Uterine smooth muscle cell (primary cell): ENCODE data around the gene CST1. TPM values are rescaled to one million over a fixed set of nuclear protein-coding genes. Genes with fewer than 3 reads are reported as not detected.

Source experiments
- total RNA-seq: library from RNA; depleted of rRNA; stranded (reverse); fragments of >200 nt; gene quantifications from 2 replicates; pipeline ENCODE4 v1.2.3, GENCODE V29; 2014

Gene CST1
- total RNA-seq = 0.22 and 6.9 TPM in 2 replicates

GRCh38 chr20:23750786-23751185 lies at the start of gene CST1:
Gene CST1 (minus strand): TSS chr20:23750935. CDS start chr20:23750866, 69 bp downstream.

Other genes starting within 250 kb of the CST1 start
- gene CST9L, start 182.5 kb downstream of the CST1 start, total RNA-seq = 0.11 TPM in 1 of 2 replicates, not detected in the other
- gene CST9, start 145.0 kb downstream of the CST1 start, total RNA-seq = not detected in 2 replicates
- 117 and 151 TPM in 2 replicates for gene CST3, start 113.0 kb downstream of the CST1 start, total RNA-seq
- gene CST4, start 61.9 kb downstream of the CST1 start, total RNA-seq = 0.22 and 0.75 TPM in 2 replicates
- not detected in 2 replicates for gene CST2, start 75.8 kb upstream of the CST1 start, total RNA-seq
- not detected in 2 replicates for gene CST5, start 128.8 kb upstream of the CST1 start, total RNA-seq
- not detected in 2 replicates for gene GGTLC1, start 237.8 kb upstream of the CST1 start, total RNA-seq